Bronchial epithelial cell (primary cell): ENCODE results near the gene ACOX1. TPM values are rescaled to one million over a fixed set of nuclear protein-coding genes. Genes with fewer than 3 reads are reported as not detected.
"Not testable (repeated sequence)": the region's sequence is repeated elsewhere in the genome, so short reads cannot be mapped to it uniquely, and the experiment has no call there.

Experiments used
- DNase-seq: peaks from one replicate; pipeline ENCODE4 v3.0.0-alpha.2; 2010; ENCODE audit warnings: low read depth
- FAIRE-seq: peaks from 2 replicates; lab custom pipeline; 2011; peaks lifted over from hg19 to GRCh38; lab: Jason Lieb, UNC
- H3K27me3 ChIP-seq: 2 replicates; pipeline ENCODE4 v1.5.1; 2011; ENCODE audit warnings: low read length; ENCODE audit not compliant: control insufficient read depth, insufficient read depth
- H3K36me3 ChIP-seq: 2 replicates; pipeline ENCODE4 v1.5.1; 2011; ENCODE audit warnings: low read length; ENCODE audit not compliant: control insufficient read depth, insufficient read depth
- H3K4me3 ChIP-seq: 2 replicates; pipeline ENCODE4 v1.5.1; 2011; ENCODE audit warnings: mild to moderate bottlenecking, low read depth, low read length, control low read depth
- total RNA-seq: library from RNA; depleted of rRNA; stranded (reverse); fragments of >200 nt; gene quantifications from 2 replicates; pipeline ENCODE4 v1.2.1, GENCODE V29; 2014
- TF ChIP-seq, protein P1 (sequence below): IDR thresholded peaks from 2 replicates; pipeline ENCODE4 v1.5.1; 2011; ENCODE audit warnings: mild to moderate bottlenecking, moderate library complexity, low read length, control low read depth, inconsistent platforms; ENCODE audit not compliant: insufficient read depth, severe bottlenecking

ACOX1 gene
- total RNA-seq, 1 donor from 2014 or later, result 39.8 TPM

DNA sequence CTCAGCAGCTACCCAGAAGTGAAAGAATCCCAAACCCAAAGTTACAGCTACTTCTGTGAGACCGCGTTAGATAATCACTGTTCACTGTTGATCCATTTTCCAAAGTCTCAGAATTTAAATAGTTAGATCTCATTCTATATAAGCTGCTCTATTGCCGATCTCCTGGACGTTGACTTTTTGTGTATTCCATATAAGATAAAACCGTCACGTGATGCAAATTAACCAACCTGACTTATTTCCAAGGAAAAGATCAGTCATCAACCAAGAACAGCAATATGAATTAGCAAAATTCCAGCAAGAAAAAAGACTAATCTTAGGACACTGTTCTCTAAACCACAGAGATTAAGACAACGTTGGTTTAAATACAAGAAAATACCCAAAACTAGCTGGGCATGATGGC, 8.3 kb downstream of the ACOX1 start:
- TF ChIP-seq, protein P1, sequence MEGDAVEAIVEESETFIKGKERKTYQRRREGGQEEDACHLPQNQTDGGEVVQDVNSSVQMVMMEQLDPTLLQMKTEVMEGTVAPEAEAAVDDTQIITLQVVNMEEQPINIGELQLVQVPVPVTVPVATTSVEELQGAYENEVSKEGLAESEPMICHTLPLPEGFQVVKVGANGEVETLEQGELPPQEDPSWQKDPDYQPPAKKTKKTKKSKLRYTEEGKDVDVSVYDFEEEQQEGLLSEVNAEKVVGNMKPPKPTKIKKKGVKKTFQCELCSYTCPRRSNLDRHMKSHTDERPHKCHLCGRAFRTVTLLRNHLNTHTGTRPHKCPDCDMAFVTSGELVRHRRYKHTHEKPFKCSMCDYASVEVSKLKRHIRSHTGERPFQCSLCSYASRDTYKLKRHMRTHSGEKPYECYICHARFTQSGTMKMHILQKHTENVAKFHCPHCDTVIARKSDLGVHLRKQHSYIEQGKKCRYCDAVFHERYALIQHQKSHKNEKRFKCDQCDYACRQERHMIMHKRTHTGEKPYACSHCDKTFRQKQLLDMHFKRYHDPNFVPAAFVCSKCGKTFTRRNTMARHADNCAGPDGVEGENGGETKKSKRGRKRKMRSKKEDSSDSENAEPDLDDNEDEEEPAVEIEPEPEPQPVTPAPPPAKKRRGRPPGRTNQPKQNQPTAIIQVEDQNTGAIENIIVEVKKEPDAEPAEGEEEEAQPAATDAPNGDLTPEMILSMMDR, result no peak
- H3K4me3 ChIP-seq, result no peak overlapping the region
- FAIRE-seq (no peak), DNase-seq (no peak)
- peaks cover 1% of the 10 kb centered on the region for H3K36me3 ChIP-seq
- no peaks in the 10 kb centered on the region for H3K27me3 ChIP-seq

DNA sequence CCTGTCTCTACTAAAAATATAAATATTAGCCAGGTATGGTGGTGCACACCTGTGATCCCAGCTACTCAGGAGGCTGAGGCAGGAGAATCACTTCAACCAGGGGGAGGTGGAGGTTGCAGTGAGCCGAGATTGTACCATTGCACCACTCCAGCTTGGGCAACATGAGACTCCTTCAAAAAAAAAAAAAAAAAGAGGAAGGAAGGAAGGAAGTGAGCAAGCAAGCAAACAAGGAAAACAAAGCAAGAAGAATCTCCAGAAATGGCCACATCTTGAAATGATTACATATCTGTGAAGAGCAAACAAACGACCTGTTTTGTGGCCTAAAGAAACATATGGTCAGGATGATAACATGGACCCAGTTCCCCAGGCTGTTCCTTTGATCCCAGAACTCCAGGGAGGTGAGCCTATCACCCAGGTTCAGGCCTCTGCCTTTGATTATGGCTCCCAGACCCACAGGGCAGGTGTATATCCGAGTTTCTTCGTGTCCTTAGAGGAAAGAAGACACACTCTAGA, 8.9 kb downstream of the ACOX1 start:
- DNase-seq, result no peak
- no peaks in the 10 kb centered on the region for H3K27me3 ChIP-seq
- TF ChIP-seq, protein P1, result no peak
- FAIRE-seq, result no peak
- no peak overlapping the region for H3K4me3 ChIP-seq
- peaks cover 1% of the 10 kb centered on the region for H3K36me3 ChIP-seq

- H3K36me3 ChIP-seq, FAIRE-seq, DNase-seq: not testable (repeated sequence)
Measured at GRCh38 chr17:75969044-75969443, 9.9 kb downstream of the ACOX1 start.

DNA sequence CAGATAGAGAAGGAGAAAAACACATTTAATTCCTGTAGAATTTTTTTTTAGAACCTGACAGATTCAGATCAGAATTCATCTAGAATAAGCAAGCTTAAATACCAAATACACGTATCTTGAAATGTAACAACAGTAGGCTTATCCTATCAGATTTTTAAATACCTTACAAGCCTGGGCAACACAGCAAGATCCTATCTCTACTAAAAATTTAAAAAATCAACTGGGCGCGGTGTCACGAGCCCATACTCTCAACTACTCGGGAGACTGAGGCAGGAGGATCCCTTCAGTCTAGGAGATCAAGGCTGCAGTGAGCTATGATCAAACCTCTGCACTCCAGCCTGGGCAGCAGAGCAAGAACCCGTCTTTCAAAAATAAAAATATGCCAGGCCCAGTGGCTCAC, 13.5 kb downstream of the ACOX1 start:
- TF ChIP-seq, protein P1, result no peak
- DNase-seq, result no peak
- FAIRE-seq, result no peak
- Histone ChIP-seq H3K36me3 (peaks cover 1% of the 10 kb centered on the region), H3K27me3 (no peaks in the 10 kb centered on the region), H3K4me3 (no peak overlapping the region)

More at GRCh38 chr17:75969044-75969443, 9.9 kb downstream of the ACOX1 start:
- H3K27me3 ChIP-seq, H3K4me3 ChIP-seq: not testable (repeated sequence)

- FAIRE-seq, result no peak
- no peak for DNase-seq
- peaks cover 8% of the 10 kb centered on the region for H3K36me3 ChIP-seq
- TF ChIP-seq, protein P1, result no peak
- H3K27me3 ChIP-seq, result no peaks in the 10 kb centered on the region
- no peak overlapping the region for H3K4me3 ChIP-seq
Measured at GRCh38 chr17:75959839-75960511, 19.0 kb downstream of the ACOX1 start.

GRCh38 chr17:75959051-75959838, 19.7 kb downstream of the ACOX1 start:
- no peak overlapping the region for H3K4me3 ChIP-seq
- no peaks in the 10 kb centered on the region for H3K27me3 ChIP-seq
- peaks cover 8% of the 10 kb centered on the region for H3K36me3 ChIP-seq
- TF ChIP-seq, protein P1, result no peak
- DNase-seq, result peak; percentile 42
- no peak for FAIRE-seq
